Skeletal muscle satellite cell (primary cell): Measurements from ENCODE around the gene NTN1.
A peak's percentile ranks its signal among the peaks of the same experiment; 100 is the strongest.

Experiments
- H3K27me3 ChIP-seq: 2 replicates; pipeline ENCODE4 v1.7.0; 2013; ENCODE audit warnings: low read length; ENCODE audit not compliant: control insufficient read depth, insufficient read depth
- H3K36me3 ChIP-seq: 2 replicates; pipeline ENCODE4 v1.7.0; 2013; ENCODE audit warnings: mild to moderate bottlenecking, control low read depth, low read length; ENCODE audit not compliant: insufficient read depth
- H3K4me1 ChIP-seq: 2 replicates; pipeline ENCODE4 v1.7.0; 2013; ENCODE audit warnings: low read length; ENCODE audit not compliant: control insufficient read depth, insufficient read depth
- H3K4me2 ChIP-seq: 2 replicates; pipeline ENCODE4 v1.7.0; 2013; ENCODE audit warnings: mild to moderate bottlenecking, low read length
- H3K4me3 ChIP-seq: 2 replicates; pipeline ENCODE4 v1.7.0; 2013; ENCODE audit warnings: low read length
- H3K9ac ChIP-seq: 2 replicates; pipeline ENCODE4 v1.7.0; 2013; ENCODE audit warnings: mild to moderate bottlenecking, low read depth, low read length, moderate library complexity
- H3K9me3 ChIP-seq: replicated peaks from 2 replicates; pipeline ENCODE4 v1.7.0; 2013; ENCODE audit warnings: mild to moderate bottlenecking, control low read depth, low read length

NTN1 gene

DNA sequence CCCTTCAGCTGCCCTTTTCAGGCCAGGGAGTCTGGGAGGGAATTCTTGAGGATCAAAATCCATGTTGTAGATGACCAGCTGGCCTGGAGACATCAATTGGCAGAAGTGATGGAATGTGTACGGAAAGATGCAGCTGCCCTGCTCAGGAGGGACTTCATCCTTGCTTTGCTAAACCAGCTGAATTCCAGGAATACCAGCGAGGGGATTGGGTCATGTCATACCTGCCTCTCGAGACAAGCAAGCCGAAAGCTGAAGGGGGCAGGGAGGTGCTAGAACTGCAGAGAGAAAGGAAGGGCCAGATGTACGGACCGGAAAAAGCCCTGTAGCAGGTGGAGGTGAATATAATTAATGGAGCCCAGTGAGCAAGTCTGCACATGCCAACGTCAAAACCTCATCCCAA lies 25.6 kb upstream of the NTN1 start:
- Histone ChIP-seq H3K36me3 (no peaks in the 10 kb centered on the region), H3K4me3 (no peak overlapping the region), H3K4me1 (no peaks in the 10 kb centered on the region), H3K9me3 (no peaks in the 10 kb centered on the region), H3K27me3 (no peaks in the 10 kb centered on the region), H3K9ac (no peak overlapping the region), H3K4me2 (no peak overlapping the region)

GRCh38 chr17:8997994-8998628 lies 23.2 kb upstream of the NTN1 start:
- Histone ChIP-seq H3K36me3 (no peaks in the 10 kb centered on the region), H3K9ac (no peak overlapping the region), H3K9me3 (no peaks in the 10 kb centered on the region), H3K4me3 (no peak overlapping the region), H3K27me3 (peaks cover 6% of the 10 kb centered on the region), H3K4me2 (no peak overlapping the region), H3K4me1 (no peaks in the 10 kb centered on the region)

DNA sequence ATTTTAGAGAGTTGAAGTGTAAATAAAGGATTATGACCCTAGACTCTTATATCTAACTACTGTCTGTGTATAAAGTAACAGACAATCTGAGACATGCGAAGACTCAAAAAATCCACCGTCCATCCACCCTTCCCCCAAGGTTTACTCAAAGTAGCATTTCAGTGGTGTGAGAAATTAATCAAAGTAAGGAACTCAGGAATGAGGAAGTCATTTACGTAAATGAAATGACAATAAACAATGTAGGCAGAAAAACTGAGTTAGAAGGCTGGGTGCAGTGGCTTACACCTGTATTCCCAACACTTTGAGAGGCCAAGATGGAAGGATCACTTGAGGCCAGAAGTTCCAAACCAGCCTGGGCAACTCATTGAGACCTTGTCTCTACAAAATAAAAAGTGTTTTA lies 19.8 kb upstream of the NTN1 start:
- Histone ChIP-seq H3K27me3 (peaks cover 21% of the 10 kb centered on the region), H3K4me3 (no peak overlapping the region), H3K9ac (no peak overlapping the region), H3K4me2 (no peak overlapping the region), H3K36me3 (no peaks in the 10 kb centered on the region), H3K4me1 (no peaks in the 10 kb centered on the region), H3K9me3 (no peaks in the 10 kb centered on the region)

- H3K4me1 ChIP-seq, result no peaks in the 10 kb centered on the region
- no peak overlapping the region for H3K4me3 ChIP-seq
- peaks cover 21% of the 10 kb centered on the region for H3K27me3 ChIP-seq
- H3K9me3 ChIP-seq, result no peaks in the 10 kb centered on the region
- no peak overlapping the region for H3K9ac ChIP-seq
- H3K36me3 ChIP-seq, result no peaks in the 10 kb centered on the region
- no peak overlapping the region for H3K4me2 ChIP-seq
These were observed 19.1 kb upstream of the NTN1 start for GRCh38 chr17:9002227-9002605.

- no peaks in the 10 kb centered on the region for H3K36me3 ChIP-seq
These were observed 18.5 kb upstream of the NTN1 start for GRCh38 chr17:9002606-9003354.

DNA sequence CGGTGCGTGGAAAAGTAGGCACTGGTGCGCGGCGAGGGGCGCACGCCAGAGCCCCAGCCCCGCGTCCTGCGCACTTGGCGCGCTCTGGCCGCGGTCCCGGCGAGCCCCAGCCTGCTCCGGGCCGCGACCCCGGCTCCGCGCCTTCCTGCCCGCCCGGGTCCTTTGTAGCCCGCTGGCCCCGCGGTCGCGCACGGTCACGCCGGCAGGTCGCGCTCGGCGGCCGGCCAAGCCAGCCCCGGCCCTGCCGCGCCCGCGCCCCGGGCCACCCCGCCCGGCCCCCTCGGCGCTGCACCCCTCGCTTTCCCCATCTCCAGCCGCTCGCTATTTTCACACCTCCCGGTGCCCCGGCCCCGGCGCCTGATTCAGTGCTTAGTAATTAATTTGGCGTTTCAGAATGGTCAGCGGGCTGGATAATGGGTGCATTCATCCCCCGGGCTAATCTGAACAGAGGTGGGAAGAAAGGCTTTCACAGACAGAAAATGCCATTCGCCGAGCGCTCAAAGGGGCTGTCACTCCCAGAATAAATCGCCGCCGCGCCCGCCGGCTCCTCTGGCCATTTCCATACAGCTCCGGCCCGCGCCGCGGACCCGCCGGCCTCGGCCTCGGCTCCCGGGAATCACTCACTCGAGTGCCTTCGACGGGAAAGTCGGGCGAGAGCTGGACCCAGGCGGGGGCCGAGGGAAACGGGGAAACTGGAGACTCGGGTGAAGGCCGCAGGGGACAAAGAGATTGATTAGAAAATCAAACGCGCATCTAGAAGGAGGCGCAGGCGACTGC lies 17.8 kb upstream of the NTN1 start:
- H3K4me3 ChIP-seq, result no peak overlapping the region
- H3K4me1 ChIP-seq, result no peaks in the 10 kb centered on the region
- no peaks in the 10 kb centered on the region for H3K9me3 ChIP-seq
- H3K9ac ChIP-seq, result no peak overlapping the region
- H3K27me3 ChIP-seq, result peaks cover 21% of the 10 kb centered on the region
- no peak overlapping the region for H3K4me2 ChIP-seq
- no peaks in the 10 kb centered on the region for H3K36me3 ChIP-seq

More at GRCh38 chr17:9002606-9003354, 18.5 kb upstream of the NTN1 start:
- Histone ChIP-seq H3K4me1 (no peaks in the 10 kb centered on the region), H3K4me2 (peak overlapping the region; percentile 20), H3K4me3 (no peak overlapping the region), H3K9me3 (no peaks in the 10 kb centered on the region), H3K9ac (no peak overlapping the region), H3K27me3 (peaks cover 21% of the 10 kb centered on the region)

DNA sequence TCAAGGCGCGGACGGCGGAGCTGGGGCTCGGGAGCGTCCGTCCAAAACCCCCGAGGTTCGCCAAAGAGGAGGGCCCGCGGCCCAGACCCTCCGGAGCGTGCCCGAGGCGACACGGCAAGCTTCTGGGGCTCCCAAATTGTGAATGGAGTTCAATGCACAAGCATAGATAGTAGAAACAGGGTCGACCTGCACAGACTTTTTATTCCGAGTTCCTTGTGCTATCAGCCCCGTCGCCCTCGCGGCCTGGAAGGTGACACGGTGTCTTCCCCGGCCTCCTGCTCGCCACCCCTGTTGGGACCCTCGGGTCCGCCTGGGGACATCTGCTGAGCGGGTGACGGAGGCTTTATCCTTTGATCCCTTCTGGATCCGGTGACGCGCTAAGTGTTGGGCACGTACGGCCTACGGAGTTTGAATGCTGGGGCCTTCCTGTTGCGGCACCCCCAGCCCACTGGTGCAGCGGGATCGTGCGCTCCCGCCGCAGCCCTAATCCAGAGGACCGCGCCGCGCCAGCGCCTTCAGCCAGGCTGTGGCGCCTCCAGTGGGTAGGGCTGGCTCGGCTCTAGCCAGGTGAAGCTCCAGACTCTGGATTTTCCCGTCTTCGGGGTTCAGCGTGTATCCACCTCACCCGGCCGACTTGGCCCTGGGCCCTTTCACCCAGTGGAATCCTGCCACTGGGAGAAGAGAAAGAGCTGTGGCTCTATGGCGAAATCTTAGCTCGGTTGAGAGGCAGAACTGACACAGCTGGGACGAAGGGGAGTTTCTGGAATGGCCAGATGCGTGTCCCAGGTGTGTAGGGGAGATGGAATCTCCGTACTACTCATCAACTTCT lies 17.0 kb upstream of the NTN1 start:
- Histone ChIP-seq H3K4me2 (no peak overlapping the region), H3K27me3 (peaks cover 24% of the 10 kb centered on the region), H3K9me3 (no peaks in the 10 kb centered on the region), H3K4me3 (no peak overlapping the region), H3K36me3 (no peaks in the 10 kb centered on the region), H3K9ac (no peak overlapping the region), H3K4me1 (no peaks in the 10 kb centered on the region)

- Histone ChIP-seq H3K4me3 (no peak overlapping the region), H3K4me1 (no peaks in the 10 kb centered on the region), H3K9ac (no peak overlapping the region), H3K9me3 (no peaks in the 10 kb centered on the region), H3K27me3 (peaks cover 26% of the 10 kb centered on the region), H3K36me3 (no peaks in the 10 kb centered on the region), H3K4me2 (no peak overlapping the region)
These were observed 16.4 kb upstream of the NTN1 start for GRCh38 chr17:9004961-9005285.

GRCh38 chr17:9006175-9006767 lies 15.0 kb upstream of the NTN1 start:
- peaks cover 26% of the 10 kb centered on the region for H3K27me3 ChIP-seq

DNA sequence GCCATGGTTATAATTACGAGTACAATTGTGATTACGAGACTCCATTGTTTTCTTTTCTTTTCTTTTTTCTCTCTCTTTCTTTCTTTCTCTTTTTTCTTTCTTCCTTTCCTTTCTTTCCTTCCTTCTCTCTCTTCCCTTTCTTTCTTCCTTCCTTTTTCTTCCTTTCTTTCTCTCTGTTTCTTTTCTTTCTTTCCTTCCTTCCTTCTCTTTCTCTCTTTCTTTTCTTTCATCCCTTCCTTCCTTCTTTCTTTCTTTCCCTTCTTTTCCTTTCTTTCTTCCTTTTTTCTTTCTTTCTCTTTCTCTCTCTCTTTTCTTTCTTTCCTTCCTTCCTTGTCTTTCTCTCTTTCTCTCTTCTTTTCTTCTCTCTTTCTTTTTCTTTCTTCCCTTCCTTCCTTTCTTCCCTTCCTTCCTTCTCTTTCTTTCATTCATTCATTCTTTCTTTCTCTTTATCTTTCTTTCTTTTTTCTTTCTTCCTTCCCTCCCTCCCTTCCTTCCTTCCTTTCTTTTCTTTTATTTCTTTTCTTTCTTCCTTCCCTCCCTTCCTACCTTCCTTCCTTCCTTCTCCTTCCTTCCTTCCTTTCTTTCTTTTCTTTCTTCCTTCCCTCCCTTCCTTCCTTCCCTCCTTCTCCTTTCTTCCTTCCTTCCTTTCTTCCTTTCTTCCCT lies 14.1 kb upstream of the NTN1 start:
- peaks cover 26% of the 10 kb centered on the region for H3K27me3 ChIP-seq
- H3K4me2 ChIP-seq, result no peak overlapping the region
- H3K36me3 ChIP-seq, result no peaks in the 10 kb centered on the region
- H3K9me3 ChIP-seq, result no peaks in the 10 kb centered on the region
- no peak overlapping the region for H3K4me3 ChIP-seq
- no peak overlapping the region for H3K9ac ChIP-seq
- H3K4me1 ChIP-seq, result no peaks in the 10 kb centered on the region

More at GRCh38 chr17:9006175-9006767, 15.0 kb upstream of the NTN1 start:
- H3K9me3 ChIP-seq, result no peaks in the 10 kb centered on the region
- H3K36me3 ChIP-seq, result no peaks in the 10 kb centered on the region
- no peaks in the 10 kb centered on the region for H3K4me1 ChIP-seq
- no peak overlapping the region for H3K4me3 ChIP-seq
- no peak overlapping the region for H3K9ac ChIP-seq
- no peak overlapping the region for H3K4me2 ChIP-seq
